ENCODE results near the gene CRYAA.

CRYAA gene

DNA sequence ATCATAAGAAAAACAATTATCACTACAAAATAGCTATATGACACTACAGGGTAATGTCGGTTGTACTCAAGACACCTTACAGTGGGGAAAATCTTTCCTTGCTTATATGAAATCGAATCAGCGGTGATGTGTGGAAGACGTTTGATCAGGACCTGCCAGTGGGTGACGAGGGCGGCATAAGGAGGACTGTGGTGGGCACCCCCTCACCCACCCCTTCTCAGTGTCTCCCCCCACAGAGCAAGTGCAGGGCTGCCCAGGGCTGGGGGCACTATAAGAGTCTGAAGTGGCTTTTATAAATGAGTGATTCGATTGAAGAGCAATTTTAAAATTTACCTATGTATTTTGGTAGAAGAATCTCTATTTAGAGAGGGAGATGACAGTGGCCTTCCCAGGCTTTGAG lies 35.8 kb downstream of the CRYAA start:
- DNase-seq, result no peak

DNA sequence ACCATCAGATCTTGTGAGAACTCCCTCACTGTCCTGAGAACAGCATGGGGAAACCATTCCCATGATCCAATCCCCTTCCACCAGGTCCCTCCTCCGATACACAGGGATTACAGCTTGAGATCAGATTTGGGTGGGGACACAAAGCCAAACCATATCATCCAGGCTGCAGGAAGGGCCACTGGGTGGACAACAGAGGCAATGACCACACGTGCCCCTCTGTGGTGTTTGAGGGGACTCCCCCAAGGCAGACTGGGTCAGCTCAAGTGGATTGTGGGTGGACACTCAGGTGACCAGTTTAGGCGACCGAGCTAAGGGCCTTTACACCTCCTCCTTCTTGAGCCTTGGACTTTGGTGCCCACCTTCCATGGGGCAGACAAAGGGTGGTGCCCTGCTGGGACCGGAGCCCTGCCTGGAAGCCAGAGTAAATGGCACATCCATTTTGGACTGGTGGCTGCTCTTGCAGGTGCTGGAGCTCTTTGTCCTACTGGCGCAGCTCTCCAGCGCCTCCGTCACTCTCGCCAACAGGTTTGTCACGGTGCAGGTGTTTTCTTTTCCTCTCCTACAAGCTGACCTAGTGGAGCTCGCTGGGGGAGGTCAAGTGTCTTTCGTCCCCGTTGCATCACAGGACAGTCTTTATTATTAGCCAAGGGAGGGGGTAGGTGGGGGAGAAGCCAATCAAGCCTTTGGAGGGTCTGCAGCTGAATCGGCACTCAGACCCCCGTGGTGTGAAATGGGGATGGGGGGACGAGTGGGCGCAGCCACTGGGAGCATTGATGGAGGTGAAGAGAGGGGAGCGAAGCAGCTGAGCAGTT lies 37.6 kb downstream of the CRYAA start:
- DNase-seq, result no peak

GRCh38 chr21:43207043-43207315 lies 38.2 kb downstream of the CRYAA start:
- DNase-seq, result no peak

GRCh38 chr21:43207868-43208267 lies 39.1 kb downstream of the CRYAA start:
- DNase-seq, result no peak

GRCh38 chr21:43208561-43209332 lies 39.9 kb downstream of the CRYAA start:
- no peak for DNase-seq

DNA sequence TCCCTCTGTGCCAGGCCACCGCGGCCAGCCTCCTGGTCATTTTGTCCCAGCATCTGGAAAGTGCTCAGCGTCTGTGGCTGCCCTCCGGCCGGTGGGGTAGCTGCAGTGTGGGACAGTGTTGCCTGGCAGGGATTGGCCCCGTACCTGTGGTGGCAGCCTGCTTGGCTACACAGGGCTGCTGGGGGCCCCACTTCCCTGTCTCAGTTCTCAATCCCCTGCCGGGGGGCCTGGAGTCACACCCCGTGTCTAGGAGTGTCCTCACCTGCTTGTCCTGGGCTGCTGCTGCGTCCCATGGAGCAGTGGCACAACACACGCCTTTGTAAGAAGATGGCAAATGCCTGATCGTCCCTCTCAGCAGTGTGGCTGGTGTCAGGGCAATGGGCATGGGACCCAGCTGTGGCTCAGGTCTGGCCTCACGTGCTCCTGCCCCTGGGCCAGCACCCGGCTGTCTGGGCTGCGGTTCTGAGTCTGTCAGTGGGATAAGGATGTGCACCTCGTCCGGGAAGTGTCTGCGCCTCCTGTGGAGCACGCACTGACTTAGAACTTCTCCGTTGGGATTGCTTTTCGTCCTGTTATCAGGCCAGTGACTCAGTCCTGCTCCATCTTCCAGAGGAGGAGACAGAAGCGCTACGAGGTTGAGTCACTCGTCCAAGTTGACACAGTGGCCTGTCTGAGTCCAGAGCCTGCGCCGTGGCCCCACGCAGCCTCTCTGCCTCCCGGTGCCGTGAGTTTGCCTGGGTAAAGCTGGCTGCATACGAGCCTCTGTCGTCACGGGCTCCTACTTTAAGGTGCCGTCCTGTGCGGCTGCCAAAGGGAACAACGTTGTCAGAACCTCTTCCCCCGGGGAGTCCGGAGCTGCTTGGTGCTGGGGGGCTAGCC lies 41.0 kb downstream of the CRYAA start:
- no peak for DNase-seq

DNA sequence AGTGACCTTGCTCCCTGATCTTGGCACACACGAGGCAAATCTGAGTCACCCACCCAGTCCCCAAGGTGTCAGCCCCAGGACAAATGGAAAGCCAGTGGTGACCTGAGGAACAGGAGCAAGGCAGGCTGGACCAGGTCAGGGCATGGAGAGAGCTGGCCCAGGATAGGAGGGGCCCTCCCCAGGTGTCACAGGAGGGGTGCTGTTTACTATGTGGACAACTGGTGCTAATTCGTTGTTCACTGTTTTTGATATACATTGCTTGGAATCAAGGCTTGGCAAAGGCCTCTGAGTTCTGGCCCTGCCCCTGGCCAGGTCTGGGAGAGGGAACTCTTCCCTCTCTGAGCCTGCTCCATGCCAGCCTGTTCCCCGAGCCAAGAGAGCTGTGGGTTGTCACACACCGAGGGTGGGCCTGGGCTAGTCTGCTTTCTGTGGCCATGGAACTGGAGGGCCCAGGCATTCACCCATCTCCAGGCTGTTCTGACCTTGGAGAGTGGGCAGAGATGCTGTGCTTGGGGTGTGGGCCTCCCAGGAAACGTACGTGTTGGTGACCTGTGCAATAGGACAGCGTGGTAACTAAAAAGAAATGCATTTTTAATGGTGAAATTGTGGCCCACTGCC lies 41.8 kb downstream of the CRYAA start:
- DNase-seq, result no peak

- DNase-seq, result no peak
Observed at GRCh38 chr21:43211072-43211759, 42.4 kb downstream of the CRYAA start.

- no peak for DNase-seq
Observed at GRCh38 chr21:43211760-43212115, 42.9 kb downstream of the CRYAA start.

Measured in NCI-H510A treated with DMSO at 0.1 percent for 48 hours (cell line).